Measurements from ENCODE around the gene APOL5.

DNA sequence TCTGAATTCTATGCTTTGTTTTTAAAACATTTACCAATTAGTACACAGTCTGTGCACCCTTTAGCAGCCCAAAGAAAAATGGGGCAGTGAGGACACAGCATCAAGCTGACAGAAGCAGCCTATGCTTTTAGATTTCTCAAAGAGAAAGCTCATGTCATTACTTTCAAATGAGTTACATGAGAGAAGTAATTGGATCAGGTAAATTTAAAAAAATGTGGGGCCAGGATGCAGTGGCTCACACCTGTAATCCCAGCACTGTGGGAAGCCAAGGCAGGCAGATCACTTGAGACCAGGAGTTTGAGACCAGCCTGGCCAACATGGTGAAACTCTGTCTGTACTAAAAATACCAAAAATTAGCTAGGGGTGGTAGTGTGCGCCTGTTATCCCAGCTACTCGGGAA, 57.7 kb downstream of the APOL5 start:
- TF ChIP-seq, protein P1, sequence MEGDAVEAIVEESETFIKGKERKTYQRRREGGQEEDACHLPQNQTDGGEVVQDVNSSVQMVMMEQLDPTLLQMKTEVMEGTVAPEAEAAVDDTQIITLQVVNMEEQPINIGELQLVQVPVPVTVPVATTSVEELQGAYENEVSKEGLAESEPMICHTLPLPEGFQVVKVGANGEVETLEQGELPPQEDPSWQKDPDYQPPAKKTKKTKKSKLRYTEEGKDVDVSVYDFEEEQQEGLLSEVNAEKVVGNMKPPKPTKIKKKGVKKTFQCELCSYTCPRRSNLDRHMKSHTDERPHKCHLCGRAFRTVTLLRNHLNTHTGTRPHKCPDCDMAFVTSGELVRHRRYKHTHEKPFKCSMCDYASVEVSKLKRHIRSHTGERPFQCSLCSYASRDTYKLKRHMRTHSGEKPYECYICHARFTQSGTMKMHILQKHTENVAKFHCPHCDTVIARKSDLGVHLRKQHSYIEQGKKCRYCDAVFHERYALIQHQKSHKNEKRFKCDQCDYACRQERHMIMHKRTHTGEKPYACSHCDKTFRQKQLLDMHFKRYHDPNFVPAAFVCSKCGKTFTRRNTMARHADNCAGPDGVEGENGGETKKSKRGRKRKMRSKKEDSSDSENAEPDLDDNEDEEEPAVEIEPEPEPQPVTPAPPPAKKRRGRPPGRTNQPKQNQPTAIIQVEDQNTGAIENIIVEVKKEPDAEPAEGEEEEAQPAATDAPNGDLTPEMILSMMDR (conservative IDR thresholded peaks at IDR 0.05) = no peak
- TF ChIP-seq EZH2 (IDR thresholded peaks at IDR 0.05; ENCODE audit: low read depth) = no peak
